Astrocyte (in vitro differentiated cells and primary cell): ENCODE measurements around the gene MAP3K20. TPM values are rescaled to one million over a fixed set of nuclear protein-coding genes. Genes with fewer than 3 reads are reported as not detected.

Experiments used
- DNase-seq: peaks from one replicate; pipeline ENCODE4 v3.0.0-alpha.2; 2010; ENCODE audit warnings: low read depth
- FAIRE-seq: peaks from 2 replicates; lab custom pipeline; 2011; peaks lifted over from hg19 to GRCh38; lab: Jason Lieb, UNC
- H2AFZ ChIP-seq: 2 replicates; pipeline ENCODE4 v1.6.0; 2012; ENCODE audit warnings: low read depth, low read length, inconsistent platforms
- H3K27ac ChIP-seq: 2 replicates; pipeline ENCODE4 v1.5.1; 2011; ENCODE audit warnings: low read depth, low read length, inconsistent platforms
- H3K27me3 ChIP-seq: 2 replicates; pipeline ENCODE4 v1.6.0; 2011; ENCODE audit warnings: low read length, inconsistent platforms; ENCODE audit not compliant: insufficient read depth
- H3K36me3 ChIP-seq: 2 replicates; pipeline ENCODE4 v1.5.1; 2011; ENCODE audit warnings: low read length, inconsistent platforms; ENCODE audit not compliant: insufficient read depth
- H3K4me1 ChIP-seq: 2 replicates; pipeline ENCODE4 v1.5.1; 2011; ENCODE audit warnings: low read length, inconsistent platforms; ENCODE audit not compliant: insufficient read depth
- H3K4me2 ChIP-seq: 2 replicates; pipeline ENCODE4 v1.6.0; 2012; ENCODE audit warnings: low read length, inconsistent platforms
- H3K4me3 ChIP-seq: 2 replicates; pipeline ENCODE4 v1.5.1; 2011; ENCODE audit warnings: low read depth, mild to moderate bottlenecking, low read length, inconsistent platforms; ENCODE audit not compliant: insufficient read depth
- H3K79me2 ChIP-seq: 2 replicates; pipeline ENCODE4 v1.6.0; 2012; ENCODE audit warnings: mild to moderate bottlenecking, low read length, inconsistent platforms; ENCODE audit not compliant: insufficient read depth
- H3K9ac ChIP-seq: 2 replicates; pipeline ENCODE4 v1.6.0; 2012; ENCODE audit warnings: mild to moderate bottlenecking, low read length, inconsistent platforms
- H3K9me3 ChIP-seq: 2 replicates; pipeline ENCODE4 v1.5.1; 2012; ENCODE audit warnings: low read depth, mild to moderate bottlenecking, low read length, inconsistent platforms; ENCODE audit not compliant: insufficient read depth
- H4K20me1 ChIP-seq: 2 replicates; pipeline ENCODE4 v1.6.0; 2012; ENCODE audit warnings: low read length, inconsistent platforms; ENCODE audit not compliant: insufficient read depth
- H3K27ac Mint-ChIP-seq: one replicate; pipeline ENCODE4 v1.8.0; 2021; ENCODE audit warnings: mild to moderate bottlenecking, mixed read lengths; ENCODE audit not compliant: unreplicated experiment
- H3K27me3 Mint-ChIP-seq: one replicate; pipeline ENCODE4 v1.8.0; 2021; ENCODE audit warnings: low read depth, mixed read lengths; ENCODE audit not compliant: unreplicated experiment
- H3K36me3 Mint-ChIP-seq: one replicate; pipeline ENCODE4 v1.8.0; 2021; ENCODE audit warnings: low read depth, mixed read lengths; ENCODE audit not compliant: unreplicated experiment
- H3K4me1 Mint-ChIP-seq: one replicate; pipeline ENCODE4 v1.8.0; 2021; ENCODE audit warnings: low read depth, mixed read lengths; ENCODE audit not compliant: unreplicated experiment
- H3K4me3 Mint-ChIP-seq: one replicate; pipeline ENCODE4 v1.8.0; 2021; ENCODE audit warnings: mild to moderate bottlenecking, moderate library complexity, mixed read lengths; ENCODE audit not compliant: unreplicated experiment
- H3K9me3 Mint-ChIP-seq: one replicate; pipeline ENCODE4 v1.8.0; 2021; ENCODE audit warnings: mild to moderate bottlenecking, mixed read lengths; ENCODE audit not compliant: unreplicated experiment
- EZH2 ChIP-seq: IDR thresholded peaks from 2 replicates; pipeline ENCODE4 v1.6.1; 2012; ENCODE audit warnings: mild to moderate bottlenecking, low read length, inconsistent platforms; ENCODE audit not compliant: insufficient read depth
- total RNA-seq: library from RNA; stranded (reverse); gene quantifications from 2 replicates; pipeline ENCODE4 v1.2.1, GENCODE V29; 2021
- TF ChIP-seq, protein P1 (sequence below): IDR thresholded peaks from 2 replicates; pipeline ENCODE4 v1.5.1; 2011; ENCODE audit warnings: low read depth, mild to moderate bottlenecking, inconsistent platforms, low read length, moderate library complexity; ENCODE audit not compliant: insufficient read depth

The MAP3K20 gene
- total RNA-seq, 1 donor from 2014 or later: 42.4 TPM

DNA sequence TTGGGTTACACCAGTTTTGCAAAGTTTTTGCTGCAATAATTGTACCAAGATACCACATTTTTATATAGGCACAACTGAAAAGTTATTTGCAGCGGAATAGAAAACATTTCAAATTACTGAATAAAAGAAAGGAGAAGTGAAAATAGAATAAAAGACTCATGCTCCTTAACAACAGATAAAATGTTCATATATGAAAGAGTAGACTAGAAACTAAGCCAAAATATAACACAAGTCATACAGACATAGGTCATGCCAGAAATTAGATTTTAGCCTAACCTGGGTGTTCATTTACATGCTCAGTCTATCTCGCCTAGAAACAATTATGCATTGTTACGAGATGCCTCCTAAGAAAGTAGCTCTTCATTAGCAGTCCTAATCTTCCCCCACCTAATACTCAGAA, 16.4 kb upstream of the MAP3K20 start:
- Histone ChIP-seq H3K27me3 (no peaks in the 10 kb centered on the region), H2AFZ (no peak overlapping the region), H3K4me3 (no peak overlapping the region), H3K9ac (no peak overlapping the region), H3K27ac (no peak overlapping the region), H3K36me3 (no peaks in the 10 kb centered on the region), H3K4me2 (no peak overlapping the region), H3K79me2 (no peaks in the 10 kb centered on the region), H4K20me1 (no peaks in the 10 kb centered on the region), H3K4me1 (no peaks in the 10 kb centered on the region), H3K9me3 (peaks cover 6% of the 10 kb centered on the region)
- Mint-ChIP-seq H3K4me1 (peaks cover 20% of the 10 kb centered on the region), H3K27ac (no peak overlapping the region), H3K4me3 (no peak overlapping the region), H3K9me3 (peaks cover 7% of the 10 kb centered on the region), H3K36me3 (no peaks in the 10 kb centered on the region), H3K27me3 (no peaks in the 10 kb centered on the region)
- no peak for FAIRE-seq
- DNase-seq: no peak
- no peak for TF ChIP-seq EZH2
- TF ChIP-seq, protein P1, sequence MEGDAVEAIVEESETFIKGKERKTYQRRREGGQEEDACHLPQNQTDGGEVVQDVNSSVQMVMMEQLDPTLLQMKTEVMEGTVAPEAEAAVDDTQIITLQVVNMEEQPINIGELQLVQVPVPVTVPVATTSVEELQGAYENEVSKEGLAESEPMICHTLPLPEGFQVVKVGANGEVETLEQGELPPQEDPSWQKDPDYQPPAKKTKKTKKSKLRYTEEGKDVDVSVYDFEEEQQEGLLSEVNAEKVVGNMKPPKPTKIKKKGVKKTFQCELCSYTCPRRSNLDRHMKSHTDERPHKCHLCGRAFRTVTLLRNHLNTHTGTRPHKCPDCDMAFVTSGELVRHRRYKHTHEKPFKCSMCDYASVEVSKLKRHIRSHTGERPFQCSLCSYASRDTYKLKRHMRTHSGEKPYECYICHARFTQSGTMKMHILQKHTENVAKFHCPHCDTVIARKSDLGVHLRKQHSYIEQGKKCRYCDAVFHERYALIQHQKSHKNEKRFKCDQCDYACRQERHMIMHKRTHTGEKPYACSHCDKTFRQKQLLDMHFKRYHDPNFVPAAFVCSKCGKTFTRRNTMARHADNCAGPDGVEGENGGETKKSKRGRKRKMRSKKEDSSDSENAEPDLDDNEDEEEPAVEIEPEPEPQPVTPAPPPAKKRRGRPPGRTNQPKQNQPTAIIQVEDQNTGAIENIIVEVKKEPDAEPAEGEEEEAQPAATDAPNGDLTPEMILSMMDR: no peak

DNA sequence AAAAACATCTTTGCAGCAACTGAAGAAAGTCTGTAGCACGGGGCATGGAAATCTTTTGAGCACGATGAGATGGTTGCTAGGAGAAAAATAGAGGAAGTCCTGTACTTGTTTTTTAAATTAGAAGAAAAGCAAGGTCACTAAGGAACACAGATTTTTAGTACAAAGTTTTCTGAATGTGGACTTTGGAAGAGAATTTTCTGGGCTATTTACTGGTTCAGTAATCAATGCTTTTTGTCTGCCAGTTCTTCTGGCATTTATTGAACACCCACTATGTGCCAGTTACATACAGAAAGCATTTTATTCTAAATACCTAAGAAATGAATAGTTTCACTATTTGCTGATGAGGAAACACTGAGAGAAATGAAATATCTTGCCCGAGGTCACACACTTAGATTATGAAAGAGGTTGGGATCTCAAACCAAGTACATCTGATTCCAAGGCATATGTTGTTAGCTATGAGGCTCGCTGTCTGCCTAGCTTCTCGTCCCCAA, 15.6 kb upstream of the MAP3K20 start:
- H3K4me1 Mint-ChIP-seq: peaks cover 13% of the 10 kb centered on the region
- no peak overlapping the region for H3K4me3 Mint-ChIP-seq
- H3K36me3 ChIP-seq: no peaks in the 10 kb centered on the region
- H3K27me3 Mint-ChIP-seq: no peaks in the 10 kb centered on the region
- H3K9me3 ChIP-seq: peaks cover 6% of the 10 kb centered on the region
- no peak overlapping the region for H3K9ac ChIP-seq
- no peak overlapping the region for H3K27ac Mint-ChIP-seq
- DNase-seq (no peak), FAIRE-seq (no peak)
- H3K4me3 ChIP-seq: no peak overlapping the region
- H2AFZ ChIP-seq: no peak overlapping the region
- H3K4me2 ChIP-seq: no peak overlapping the region
- no peaks in the 10 kb centered on the region for H3K79me2 ChIP-seq
- no peaks in the 10 kb centered on the region for H3K4me1 ChIP-seq
- H3K27me3 ChIP-seq: no peaks in the 10 kb centered on the region
- H3K9me3 Mint-ChIP-seq: peaks cover 7% of the 10 kb centered on the region
- H4K20me1 ChIP-seq: no peaks in the 10 kb centered on the region
- TF ChIP-seq, protein P1: no peak
- TF ChIP-seq EZH2: no peak
- no peak overlapping the region for H3K27ac ChIP-seq
- no peaks in the 10 kb centered on the region for H3K36me3 Mint-ChIP-seq

DNA sequence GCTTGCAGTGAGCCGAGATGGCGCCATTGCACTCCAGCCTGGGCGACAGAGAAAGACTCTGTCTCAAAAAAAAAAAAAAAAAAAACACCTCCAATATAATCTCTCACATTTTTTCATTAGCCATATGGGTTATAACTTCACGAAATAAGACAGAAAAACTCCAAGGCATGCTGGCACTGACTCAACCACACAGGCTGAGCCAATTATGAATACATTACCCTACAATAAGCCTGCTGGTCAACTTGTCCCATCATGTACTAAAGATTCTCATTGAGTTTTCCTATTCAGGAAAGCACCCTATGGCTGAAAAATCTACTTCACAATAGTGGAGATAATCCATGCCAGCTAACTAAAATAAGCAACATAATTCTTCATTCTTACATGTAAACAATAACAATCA, 12.8 kb upstream of the MAP3K20 start:
- peaks cover 7% of the 10 kb centered on the region for H3K4me1 Mint-ChIP-seq
- no peaks in the 10 kb centered on the region for H3K4me1 ChIP-seq
- TF ChIP-seq, protein P1: no peak
- no peak for TF ChIP-seq EZH2

More for the DNA sequence above, 12.8 kb upstream of the MAP3K20 start:
- H3K27ac ChIP-seq: no peak overlapping the region
- no peak for FAIRE-seq
- H3K9me3 ChIP-seq: peaks cover 6% of the 10 kb centered on the region
- no peak overlapping the region for H3K27ac Mint-ChIP-seq
- H3K9me3 Mint-ChIP-seq: peaks cover 5% of the 10 kb centered on the region
- H3K9ac ChIP-seq: no peak overlapping the region
- DNase-seq: no peak
- no peaks in the 10 kb centered on the region for H3K27me3 Mint-ChIP-seq
- no peaks in the 10 kb centered on the region for H3K79me2 ChIP-seq
- no peak overlapping the region for H3K4me3 Mint-ChIP-seq
- H3K27me3 ChIP-seq: no peaks in the 10 kb centered on the region
- H2AFZ ChIP-seq: no peak overlapping the region
- H3K36me3 ChIP-seq: no peaks in the 10 kb centered on the region
- H3K4me3 ChIP-seq: no peak overlapping the region
- H4K20me1 ChIP-seq: no peaks in the 10 kb centered on the region
- no peak overlapping the region for H3K4me2 ChIP-seq
- no peaks in the 10 kb centered on the region for H3K36me3 Mint-ChIP-seq
